ENCODE results near the gene OGT. TPM values are rescaled to one million over a fixed set of nuclear protein-coding genes. Genes with fewer than 3 reads are reported as not detected.

Gene OGT
- total RNA-seq, 4 donors from 2014 or later: 168 to 233 (median 191) TPM

DNA sequence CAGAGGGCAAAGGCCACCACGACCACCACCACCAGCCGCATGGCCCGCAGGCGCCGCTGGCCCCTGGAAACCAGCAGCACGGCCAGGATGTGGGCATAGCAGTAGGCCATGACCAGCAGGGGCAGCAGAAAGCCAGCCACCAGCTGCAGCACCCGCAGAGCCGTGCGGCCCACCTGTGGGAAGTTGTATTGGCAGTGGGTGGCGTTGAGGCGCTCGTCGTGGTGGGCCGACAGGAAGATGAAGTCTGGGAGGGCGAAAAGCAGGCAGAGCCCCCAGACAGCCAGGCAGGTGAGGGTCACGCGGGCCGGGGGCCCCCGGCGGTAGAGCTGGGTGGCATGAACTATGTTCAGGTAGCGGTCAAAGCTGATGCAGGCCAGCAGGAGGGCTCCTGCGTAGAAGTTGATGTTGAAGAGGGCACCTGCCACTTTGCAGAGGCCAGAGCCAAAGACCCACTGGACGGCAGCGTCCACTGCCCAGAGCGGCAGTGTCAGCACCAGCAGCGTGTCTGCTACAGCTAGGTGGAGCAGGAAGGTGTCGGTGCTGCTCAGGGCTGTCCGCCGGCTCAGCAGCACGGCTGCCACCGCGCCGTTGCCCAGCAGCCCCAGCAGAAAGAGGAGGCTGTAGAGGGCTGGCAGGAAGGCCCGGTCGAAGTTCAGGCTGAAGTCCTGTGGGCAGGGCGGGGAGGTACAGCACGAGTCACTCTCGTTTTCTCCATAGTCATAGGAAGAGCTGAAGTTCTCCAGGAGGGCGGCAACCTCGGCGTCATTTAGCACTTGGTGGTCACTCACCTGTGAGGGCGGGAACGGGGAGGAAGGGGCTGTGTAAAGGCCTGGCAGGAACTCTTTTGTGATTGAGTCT is 84.0 kb downstream of the OGT start:
- TF ChIP-seq, protein P1, sequence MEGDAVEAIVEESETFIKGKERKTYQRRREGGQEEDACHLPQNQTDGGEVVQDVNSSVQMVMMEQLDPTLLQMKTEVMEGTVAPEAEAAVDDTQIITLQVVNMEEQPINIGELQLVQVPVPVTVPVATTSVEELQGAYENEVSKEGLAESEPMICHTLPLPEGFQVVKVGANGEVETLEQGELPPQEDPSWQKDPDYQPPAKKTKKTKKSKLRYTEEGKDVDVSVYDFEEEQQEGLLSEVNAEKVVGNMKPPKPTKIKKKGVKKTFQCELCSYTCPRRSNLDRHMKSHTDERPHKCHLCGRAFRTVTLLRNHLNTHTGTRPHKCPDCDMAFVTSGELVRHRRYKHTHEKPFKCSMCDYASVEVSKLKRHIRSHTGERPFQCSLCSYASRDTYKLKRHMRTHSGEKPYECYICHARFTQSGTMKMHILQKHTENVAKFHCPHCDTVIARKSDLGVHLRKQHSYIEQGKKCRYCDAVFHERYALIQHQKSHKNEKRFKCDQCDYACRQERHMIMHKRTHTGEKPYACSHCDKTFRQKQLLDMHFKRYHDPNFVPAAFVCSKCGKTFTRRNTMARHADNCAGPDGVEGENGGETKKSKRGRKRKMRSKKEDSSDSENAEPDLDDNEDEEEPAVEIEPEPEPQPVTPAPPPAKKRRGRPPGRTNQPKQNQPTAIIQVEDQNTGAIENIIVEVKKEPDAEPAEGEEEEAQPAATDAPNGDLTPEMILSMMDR (IDR thresholded peaks at IDR 0.05; ENCODE audit: low read depth): no peak

DNA sequence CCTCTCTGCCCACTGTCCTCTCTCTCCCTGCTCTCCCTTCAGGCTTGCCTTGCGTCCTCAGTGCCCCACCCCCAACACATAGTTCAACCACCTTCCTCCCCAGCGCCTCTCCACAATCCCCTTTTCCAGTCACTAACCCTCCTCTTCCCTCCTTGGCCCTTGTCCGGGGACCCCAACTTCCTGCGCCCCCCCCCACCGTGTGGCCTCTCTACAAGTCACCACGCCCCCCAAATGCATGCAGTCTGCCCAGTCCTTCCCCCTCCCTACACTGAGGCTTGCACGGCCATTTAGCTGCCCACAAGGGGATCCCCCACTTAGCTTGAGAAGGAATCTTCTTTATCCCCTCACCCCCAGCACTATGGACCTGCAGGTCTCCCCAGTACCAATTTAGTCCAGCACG is 84.8 kb downstream of the OGT start:
- TF ChIP-seq, protein P1 (IDR thresholded peaks at IDR 0.05; ENCODE audit: low read depth): no peak

DNA sequence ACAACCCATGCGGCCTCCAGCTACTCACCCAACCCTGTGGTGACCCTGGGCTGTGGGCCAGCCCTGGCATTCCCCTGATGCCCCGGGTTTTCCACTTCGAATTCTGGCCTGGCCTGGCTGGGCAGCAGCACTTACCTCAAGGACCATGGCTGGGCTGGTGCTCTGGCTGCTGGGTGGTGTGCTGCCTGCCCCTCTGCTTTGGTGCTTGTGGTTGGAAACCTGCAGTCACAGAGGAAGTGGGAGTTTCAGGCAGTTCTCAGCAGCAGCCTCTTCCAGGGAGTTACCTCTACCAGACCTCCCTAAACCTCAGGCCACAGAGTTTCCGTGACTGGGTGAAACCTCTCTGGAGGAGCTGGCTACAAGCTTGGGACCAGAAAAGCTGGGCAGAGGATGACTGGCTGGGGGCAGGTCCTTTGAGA is 85.4 kb downstream of the OGT start, which contains the start of gene CXCR3:
TSS of gene CXCR3 (minus strand) at position 209 of the 419 bp plus-strand sequence. CDS start at position 147, 62 bp downstream.
- TF ChIP-seq, protein P1 (IDR thresholded peaks at IDR 0.05; ENCODE audit: low read depth): no peak

DNA sequence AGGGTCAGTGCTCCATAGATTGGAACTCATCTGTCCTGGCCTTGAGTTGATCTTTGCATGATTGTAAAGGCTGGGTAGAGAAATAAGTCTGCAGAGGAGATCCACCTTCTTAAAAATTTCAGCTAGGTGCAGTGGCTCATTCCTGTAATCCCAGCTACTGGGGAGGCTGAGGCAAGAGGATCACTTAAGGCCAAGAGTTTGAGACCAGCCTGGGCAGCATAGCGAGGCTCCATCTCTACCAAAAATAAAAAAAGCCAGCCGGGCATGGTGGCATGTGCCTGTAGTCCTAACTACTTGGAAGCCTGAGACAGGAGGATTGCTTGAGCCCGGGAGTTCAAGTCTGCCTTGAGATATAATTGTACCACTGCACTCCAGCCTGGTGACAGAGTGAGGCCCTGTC is 85.9 kb downstream of the OGT start:
- TF ChIP-seq, protein P1 (IDR thresholded peaks at IDR 0.05; ENCODE audit: low read depth): no peak

DNA sequence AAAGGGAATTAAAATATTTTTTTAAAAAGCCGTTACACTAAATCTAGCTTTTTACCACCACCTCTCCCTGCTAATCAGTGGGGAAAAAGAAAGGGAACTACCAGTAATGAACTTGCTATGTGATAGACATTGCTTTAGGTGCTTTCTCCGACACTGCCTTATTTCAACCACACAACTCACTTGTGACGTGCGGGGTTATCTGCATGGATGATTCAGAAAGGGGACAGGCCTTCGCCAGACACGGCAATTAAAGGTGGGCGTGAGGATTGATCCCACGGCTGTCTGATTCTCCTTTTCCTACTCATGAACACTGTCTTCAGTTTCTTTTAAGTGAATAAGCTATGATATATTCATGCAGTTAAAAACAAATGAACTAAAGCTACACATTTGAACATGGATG is 86.3 kb downstream of the OGT start:
- TF ChIP-seq, protein P1 (IDR thresholded peaks at IDR 0.05; ENCODE audit: low read depth): no peak

DNA sequence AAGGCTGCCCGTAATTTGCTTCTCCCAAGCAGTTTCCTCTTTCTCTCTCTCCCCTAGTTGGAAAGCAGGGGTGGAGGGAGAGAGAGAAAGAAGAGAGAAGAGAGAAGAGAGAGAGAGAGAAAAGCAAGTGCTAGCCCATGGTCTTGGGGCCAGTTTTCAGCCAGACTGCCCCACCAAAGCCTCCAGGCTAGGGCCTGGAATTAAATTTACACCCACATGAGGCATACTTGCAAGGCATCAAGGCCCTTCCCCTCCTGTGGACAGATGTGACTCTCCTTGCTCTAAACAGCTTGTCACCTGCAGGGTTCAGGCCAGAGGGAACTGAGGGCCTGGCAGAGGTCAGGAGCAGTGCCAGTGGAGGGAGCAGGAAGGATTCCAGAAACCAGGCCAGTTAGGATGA is 87.1 kb downstream of the OGT start:
- TF ChIP-seq, protein P1 (IDR thresholded peaks at IDR 0.05; ENCODE audit: low read depth): no peak

DNA sequence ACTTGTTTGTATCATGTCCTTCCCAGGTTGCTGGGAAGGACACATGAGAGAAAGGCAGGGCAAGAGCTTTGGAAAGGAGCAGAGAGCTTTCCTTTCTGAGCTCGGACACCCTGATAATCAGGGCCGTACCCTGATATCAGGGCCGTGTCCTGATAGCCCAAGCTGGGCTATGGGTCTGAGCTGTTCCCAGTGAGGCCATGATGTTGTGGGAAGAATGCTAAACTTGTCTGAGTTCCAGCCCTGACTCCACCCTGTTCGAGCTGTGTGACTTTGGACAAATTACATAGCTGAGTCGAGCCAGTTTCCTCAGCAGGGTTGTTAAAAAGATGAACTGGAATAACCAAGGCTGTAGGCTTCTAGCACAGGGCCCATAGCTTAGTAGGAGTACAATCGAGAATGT is 88.7 kb downstream of the OGT start:
- TF ChIP-seq, protein P1 (IDR thresholded peaks at IDR 0.05; ENCODE audit: low read depth): no peak
